ENCODE results near the gene AMIGO3.
"Not testable (repeated sequence)": the region's sequence is repeated elsewhere in the genome, so short reads cannot be mapped to it uniquely, and the experiment has no call there.

The AMIGO3 gene

DNA sequence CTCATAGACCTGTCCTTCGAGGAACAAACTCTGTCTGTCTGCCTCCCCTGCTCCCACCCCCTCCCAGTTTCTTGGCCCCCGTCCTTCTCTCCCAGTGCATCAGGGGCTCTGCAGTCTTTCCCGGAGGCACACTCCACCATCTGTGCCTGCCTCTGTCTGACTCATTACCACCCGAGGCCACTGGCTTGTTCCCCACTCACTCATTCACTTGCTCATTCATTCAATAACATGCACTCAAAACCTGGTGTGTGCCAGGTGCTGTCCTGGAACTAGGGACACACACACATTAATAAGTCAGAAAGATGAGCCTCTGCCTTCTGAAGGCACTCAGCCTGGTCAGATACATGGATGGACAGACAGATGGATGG lies 12.4 kb downstream of the AMIGO3 start:
- no peak for DNase-seq

GRCh38 chr3:49706456-49707112 lies 12.9 kb downstream of the AMIGO3 start:
- no peak for DNase-seq

- no peak for DNase-seq
Observed at GRCh38 chr3:49705390-49705960, 14.0 kb downstream of the AMIGO3 start.

DNA sequence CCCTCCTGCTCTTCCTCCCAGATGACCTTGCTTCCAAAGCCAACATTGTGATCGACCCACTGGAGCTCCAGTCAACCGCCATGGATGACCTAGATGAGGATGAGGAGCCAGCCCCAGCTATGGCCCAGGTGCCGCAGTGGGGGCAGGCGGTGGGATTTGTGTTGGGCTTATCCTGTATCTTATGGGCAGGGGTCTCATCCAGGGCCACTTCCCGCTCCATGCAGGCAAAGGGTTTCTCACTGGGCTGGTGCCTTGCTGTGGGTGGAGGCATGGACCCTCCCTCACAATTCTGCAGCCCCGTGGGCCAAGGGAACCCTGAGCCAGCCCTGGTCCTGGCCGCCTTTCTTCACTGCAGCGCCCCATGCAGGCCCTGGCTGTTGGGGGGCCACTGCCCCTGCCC lies 14.9 kb downstream of the AMIGO3 start:
- no peak for DNase-seq

GRCh38 chr3:49703956-49704355 lies 15.5 kb downstream of the AMIGO3 start:
- no peak for DNase-seq

DNA sequence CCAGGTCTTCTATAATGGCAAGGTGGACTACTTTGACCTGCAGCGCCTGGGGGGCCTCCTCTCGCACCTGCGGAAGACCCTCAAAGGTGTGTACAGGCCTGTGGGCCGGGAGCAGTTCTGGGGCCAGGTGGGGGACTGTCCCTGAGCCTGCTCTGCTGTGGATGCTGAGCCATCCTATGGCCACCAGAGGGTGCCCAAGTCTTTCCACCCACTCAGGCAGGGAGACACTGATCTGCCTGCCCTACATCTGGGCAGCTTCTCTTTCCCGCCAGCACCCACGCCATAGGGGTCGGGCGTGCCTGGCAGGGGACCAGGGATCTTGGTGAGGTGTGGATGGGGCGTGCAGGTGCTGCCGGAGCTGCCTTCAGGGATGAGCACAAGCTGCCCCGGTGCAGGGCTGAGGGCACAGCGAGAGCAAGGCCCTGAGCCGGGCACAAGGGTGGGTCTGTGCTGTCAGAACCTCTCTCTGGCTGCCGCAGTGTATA lies 16.0 kb downstream of the AMIGO3 start:
- no peak for DNase-seq

- no peak for DNase-seq
Observed at GRCh38 chr3:49702672-49703071, 16.8 kb downstream of the AMIGO3 start.

DNA sequence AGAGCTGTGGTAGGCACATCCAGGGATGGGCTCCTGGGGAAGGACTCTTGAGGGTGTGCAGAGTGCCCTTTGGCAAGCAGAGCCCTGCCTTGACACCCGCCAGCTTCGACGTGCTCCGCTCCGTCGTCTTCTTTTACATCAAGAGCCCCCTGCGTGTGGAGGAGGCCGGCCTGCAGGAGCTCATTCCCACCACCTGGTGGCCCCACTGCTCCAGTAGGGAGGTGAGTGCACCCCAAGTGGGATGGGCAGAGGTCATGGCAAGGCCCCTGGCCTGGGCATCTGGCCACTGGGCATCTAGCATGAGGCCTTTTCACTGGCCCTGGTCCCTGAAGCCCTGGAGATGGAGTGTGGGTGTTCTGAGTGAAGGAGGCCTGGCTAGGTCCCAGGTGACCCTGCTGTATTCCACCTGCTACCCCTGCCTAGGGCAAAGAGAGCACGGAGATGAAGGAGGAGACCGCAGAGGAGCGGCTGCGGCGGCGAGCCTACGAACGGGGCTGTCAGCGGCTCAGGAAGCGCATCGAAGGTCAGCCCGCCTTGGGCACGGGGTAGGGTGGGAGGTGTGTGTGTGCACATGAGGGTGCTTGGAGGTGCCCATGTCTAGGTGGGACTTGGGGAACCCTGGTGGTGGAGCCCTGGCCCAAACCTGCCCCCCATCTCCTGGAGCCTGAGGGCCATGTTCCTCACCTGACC lies 18.0 kb downstream of the AMIGO3 start:
- no peak for DNase-seq

DNA sequence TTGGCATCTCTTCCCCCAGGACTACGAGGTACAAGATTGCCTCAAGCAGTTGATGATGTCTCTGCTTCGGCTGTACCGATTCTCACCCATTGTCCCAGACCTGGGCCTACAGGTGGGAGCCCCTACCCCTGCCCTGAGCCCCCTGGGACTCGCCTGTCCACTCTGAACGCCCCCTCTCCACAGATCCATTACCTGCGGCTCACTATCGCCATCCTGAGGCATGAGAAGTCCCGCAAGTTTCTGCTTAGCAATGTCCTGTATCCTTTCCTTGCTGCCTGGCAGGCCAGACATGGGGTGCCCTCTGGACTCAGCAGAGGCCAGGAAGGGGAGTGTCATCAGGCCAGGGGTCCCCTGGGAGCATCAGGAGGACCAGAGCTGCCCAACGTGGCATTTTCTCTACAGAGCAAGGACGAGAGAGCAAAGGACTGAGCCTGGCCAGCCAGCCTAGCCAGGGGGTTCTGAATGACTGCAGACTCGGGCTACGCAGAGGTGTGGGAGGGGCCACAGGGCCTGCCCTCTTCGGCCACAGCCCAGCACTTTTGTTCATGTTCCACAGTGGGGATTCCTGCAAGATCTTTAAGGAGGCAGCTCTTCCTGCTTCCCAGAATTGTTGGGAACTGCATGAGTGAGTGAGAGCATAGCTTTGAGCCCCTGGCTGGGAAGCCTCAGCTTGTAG lies 18.9 kb downstream of the AMIGO3 start:
- no peak for DNase-seq

- no peak for DNase-seq
Observed at GRCh38 chr3:49700014-49700413, 19.5 kb downstream of the AMIGO3 start.

DNA sequence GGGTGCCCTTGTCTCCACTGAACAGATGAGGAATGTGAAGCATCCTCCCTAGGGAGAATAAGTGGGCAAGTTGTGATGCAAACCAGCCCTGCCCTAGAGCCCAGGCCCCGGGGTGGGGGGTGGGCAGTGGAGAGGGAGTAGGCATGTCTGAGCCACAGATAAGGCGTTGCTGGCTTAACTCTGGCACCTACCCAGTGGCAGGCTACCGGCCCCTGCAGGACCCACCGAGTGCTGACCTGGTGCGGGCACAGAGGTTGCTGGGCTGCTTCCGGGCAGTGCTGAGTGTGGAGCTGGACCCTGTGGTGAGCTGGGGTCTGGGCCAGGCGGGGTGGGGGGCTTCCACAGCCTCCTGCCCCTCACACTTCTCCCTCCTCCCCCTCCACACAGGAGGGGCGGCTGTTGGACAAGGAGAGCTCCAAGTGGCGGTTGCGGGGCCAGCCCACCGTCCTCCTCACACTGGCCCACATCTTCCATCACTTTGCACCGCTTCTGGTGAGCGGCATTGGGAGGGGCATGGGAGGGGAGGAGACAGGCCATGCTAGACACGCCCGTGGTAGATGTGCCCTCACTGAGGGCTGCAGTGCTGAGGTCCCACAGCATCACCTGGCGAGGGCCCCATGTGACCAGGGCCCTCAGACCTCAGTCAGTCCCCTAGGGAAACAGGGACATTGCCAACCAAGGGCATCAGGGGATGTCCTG lies 20.1 kb downstream of the AMIGO3 start:
- DNase-seq: no peak

DNA sequence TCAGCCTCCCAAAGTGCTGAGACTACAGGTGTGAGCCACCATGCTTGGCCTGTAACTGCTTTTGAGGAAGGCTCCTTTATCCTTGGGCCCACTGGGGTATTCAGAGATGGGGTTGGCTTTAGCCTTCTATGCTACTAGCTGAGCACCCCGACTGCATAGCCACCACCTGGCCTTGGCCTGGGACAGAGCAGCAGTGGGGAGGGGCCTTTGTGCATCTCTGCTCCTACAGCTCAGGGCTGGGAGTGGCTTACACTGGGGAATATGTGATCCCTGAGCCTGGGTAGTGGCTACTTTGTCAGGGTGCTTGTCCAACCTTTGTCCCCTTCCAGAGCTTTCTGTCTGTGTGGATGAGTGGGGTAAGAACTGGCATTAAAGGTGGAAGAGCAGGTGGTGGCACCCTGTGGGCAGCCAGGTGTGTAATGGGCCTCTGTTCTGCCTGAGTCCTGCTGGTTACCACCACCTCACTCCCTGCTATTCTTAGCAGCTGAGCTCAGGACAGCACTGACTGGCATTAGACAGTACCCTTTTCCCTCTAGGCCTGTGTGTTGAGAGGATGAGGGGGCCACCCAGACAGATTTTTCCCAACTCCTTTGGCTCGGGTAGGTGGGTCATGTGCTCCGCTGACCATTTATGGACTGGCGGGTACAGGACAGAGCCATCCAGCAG lies 24.0 kb downstream of the AMIGO3 start:
- not testable (repeated sequence) for DNase-seq

- not testable (repeated sequence) for DNase-seq
Observed at GRCh38 chr3:49694409-49695070, 24.9 kb downstream of the AMIGO3 start.

DNA sequence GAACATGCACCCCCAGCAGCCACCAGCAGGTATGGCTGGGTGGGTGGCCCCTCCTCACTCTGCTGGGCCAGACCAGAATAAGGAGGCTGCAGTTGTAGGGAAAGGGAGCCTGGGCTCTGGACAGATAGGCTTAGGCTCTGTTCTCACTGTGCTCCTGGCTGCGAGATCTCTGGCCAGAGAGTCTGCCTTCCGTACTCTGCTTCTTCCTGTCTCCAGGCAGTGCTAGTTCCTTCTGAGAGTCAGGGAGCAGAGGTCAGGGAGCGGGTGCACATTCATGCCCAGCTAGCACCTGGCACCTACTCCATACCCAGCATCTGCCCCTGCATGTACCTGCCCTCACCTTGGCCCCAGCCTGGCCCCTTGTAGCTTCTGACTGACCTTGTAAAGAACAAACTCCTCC lies 28.0 kb downstream of the AMIGO3 start:
- DNase-seq: not testable (repeated sequence)

DNA sequence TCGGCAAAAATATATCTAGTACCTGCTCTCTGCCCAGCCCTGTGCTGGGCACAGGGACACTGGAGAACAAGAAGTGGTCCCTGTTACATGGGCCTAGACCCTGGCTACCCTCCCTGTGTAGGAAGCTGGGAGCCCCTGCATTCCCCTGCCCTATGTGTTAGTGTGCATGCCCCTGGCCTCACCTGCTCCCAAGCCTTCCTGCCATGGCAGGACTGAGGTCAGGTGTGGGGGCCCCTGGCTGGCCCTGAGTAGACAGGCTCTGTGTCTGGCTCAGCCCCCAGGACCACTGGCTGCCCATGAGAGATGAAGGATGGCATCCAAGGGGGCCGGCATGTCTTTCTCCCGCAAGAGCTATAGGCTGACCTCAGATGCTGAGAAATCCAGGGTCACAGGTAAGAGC lies 28.6 kb downstream of the AMIGO3 start:
- DNase-seq: not testable (repeated sequence)

GRCh38 chr3:49689908-49690624 lies 29.4 kb downstream of the AMIGO3 start:
- not testable (repeated sequence) for DNase-seq

DNA sequence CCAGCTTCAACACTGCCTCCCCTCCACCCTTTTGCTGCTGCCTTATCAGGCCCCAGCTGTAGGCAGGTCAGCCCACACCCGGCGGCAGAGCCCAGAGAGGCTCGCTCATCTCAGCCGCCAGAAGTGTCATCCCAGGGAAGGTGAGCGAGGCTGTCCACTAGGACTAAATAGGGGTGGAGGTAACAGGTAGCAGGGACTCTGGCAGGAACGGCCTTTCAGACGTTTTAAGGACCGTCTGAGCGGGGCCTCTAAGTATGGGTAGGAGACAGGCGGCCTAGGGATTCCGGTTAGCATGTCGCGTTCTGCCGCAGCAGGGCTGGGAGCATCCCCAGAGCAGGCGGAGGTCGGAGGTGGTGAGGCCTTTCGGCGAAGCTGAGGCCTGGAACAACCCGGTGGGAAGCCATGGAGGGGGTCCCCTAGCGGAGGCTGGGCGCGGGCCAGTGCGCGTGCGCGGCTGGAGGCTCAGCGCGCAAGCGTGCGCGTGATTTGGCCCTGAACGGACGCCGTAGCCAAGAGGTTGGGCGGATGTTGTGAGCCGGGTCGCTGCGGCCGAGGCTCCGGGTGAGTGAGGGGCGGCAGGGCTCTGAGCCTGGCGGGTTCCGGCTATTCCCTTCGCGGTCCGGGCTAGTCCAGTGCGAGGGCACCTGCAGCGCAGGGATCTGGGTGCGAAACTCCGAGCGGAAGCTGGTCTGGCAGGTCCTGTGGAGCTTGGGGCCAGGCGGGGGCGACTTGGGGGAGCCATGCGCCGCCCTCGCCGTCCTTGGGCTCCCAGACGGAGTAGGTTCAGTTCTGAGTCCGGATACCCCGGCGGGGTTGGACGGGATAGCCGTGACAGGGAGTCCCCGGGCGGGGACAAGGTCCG lies 30.2 kb downstream of the AMIGO3 start, which contains the start of the genes MST1 and RNF123:
MST1 (minus strand) TSS at position 429 of the 862 bp plus-strand sequence. CDS start 783 bp downstream, outside the sequence.
RNF123 (plus strand) TSS at position 512 of the 862 bp plus-strand sequence. CDS start 1,609 bp downstream, outside the sequence.
- no peak for DNase-seq

- not testable (repeated sequence) for DNase-seq
Observed at GRCh38 chr3:49688338-49689045, 31.0 kb downstream of the AMIGO3 start.

DNA sequence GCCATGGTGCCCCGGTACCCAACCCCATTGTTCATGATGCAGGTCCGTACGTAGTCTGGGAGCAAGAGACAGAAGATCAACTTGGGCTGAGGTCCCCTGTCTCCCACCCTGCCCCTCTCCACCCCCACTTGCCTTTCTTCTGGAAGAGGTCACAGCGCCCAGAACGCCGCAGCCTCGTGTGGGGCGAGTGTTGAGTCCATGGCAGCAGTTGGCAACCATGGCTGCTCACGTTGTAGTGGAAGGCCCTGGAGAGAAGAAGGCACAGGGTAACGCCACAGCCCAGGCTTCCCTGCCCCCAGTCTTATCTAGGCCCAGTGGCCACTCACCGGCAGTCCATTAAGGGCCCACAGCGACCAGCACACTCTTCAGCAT lies 32.1 kb downstream of the AMIGO3 start:
- not testable (repeated sequence) for DNase-seq
